NCI-H2171 treated with DMSO at 0.1 percent for 48 hours (cell line): ENCODE measurements around the gene PAFAH2.

Source experiments
- DNase-seq: peaks from one replicate; lab custom pipeline; 2025; lab: John Stamatoyannopoulos, UW

Gene PAFAH2

DNA sequence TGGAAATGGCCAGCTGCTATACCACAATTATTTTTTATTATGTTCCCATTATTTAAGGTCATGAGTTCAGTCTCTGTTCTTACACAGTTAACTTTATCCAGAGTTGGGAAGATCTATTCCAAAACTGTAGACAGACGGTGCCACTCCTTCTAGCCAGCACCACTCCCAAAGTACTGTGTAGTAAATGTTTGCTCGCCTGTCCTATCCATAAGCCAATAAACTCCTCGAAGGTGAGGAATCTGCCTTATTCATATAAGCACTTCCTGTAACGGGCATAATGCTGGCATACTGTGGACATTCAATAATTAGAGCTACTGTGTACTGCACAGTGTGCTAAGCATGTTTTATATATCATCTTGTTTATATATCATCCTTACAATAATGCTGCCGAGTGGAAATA, 65.5 kb downstream of the PAFAH2 start:
- DNase-seq, result no peak

DNA sequence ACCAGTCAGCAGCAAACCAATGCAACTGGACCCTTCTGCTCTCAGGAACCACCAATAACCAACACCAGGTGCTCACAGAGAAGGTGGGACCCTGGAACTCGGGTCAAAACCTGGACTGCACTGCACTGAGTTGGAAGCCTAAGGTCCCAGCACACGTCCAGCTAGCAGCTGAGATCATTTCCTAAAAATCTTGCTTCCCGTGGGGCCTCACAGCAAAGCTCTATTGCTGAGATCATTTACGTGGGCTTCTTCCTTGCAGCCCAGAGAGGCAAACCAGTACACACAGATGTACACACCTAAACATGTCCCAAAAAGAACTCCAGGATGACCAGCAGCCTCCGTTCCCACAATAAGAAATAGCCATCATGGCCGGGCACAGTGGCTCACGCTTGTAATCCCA, 68.8 kb downstream of the PAFAH2 start:
- no peak for DNase-seq

DNA sequence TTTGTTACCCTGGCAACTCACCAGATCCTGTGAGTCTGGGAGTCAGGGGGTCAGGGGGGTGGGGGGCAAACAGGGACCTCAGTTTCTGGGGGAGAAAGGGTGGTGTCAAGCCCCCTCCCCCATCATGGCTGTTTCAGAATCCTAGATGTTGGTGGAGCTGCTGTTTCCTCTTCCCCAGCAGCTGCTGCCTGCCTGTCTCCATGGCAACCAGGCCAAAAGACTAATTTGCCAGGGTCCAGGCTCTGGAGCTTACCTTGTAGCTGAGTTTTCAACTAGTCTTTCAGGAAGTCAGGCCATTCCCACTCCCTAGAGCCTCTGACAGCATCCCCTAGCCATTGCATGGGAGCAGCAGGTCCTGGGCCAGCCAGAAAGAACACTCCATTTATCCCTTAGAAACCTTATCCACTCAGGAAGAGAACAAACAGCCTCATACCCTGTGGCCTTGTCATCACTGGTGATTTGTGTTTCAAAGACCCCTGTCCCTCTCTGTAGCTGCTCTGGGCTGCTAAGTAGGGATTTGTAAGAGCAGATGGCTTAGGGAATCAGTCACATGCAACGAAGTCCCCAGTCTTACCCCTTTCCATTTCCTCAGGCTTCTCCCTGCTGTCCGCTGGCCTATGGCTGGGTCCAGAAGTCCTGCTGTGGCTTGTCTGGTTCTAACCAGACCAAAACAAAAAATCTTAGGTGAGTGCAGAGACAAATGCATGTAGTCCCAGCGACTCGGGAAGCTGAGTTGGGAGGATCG, 70.2 kb downstream of the PAFAH2 start:
- peak; percentile 43 for DNase-seq

DNA sequence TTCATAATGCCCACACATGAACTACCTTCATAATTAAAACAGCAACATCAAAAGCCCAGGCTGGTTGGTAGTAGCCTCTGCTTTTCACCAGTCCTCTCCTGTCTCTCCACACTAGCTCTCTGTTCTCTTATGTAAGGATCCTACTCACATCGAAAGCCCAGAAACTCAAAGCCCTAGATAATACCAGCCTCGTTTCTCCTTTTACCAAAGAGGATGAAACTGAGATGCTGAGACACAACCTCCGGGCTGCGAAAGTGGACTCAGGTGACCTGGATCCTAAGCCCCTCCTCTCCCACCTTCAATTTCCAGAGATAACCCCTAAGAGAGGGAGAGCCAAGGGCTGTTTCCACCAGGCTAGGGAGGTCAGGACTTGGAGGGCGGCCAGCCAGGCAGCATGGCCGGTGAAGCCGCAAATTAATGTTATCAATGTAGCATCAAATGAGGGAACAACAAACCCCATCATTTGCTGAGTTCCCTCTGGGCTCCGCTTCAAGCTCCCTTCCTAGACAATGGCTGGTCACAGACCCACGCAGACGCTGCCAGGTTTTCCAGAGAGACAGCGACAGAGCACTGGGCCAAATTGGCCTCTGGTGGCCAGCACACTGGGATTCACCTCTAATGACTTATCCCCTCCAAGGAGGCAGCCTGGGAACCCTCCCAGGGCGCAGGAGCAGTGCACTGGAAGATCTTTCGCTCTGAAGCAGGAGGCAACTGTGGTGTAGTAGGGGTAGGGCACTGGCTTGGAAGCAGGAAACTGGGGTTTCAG, 70.9 kb downstream of the PAFAH2 start:
- DNase-seq, result no peak

DNA sequence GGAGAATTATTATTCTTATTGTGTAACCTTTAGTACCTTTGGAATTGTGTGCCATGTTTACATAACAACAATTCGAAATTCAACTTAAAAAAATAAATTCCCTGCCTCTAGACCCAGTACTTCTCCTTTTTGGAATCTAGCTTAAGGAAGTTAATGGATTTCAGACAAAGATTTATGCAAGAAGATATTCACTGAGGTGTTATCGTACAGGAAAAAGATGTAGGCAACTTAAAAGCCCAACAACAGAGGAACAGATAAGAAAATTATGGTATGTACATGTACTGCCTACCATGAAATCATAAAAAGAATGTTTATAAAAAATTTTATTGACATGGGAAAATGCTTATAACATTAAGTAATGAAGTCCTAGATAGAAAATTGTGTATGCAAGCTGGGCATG, 73.4 kb downstream of the PAFAH2 start:
- DNase-seq, result no peak

DNA sequence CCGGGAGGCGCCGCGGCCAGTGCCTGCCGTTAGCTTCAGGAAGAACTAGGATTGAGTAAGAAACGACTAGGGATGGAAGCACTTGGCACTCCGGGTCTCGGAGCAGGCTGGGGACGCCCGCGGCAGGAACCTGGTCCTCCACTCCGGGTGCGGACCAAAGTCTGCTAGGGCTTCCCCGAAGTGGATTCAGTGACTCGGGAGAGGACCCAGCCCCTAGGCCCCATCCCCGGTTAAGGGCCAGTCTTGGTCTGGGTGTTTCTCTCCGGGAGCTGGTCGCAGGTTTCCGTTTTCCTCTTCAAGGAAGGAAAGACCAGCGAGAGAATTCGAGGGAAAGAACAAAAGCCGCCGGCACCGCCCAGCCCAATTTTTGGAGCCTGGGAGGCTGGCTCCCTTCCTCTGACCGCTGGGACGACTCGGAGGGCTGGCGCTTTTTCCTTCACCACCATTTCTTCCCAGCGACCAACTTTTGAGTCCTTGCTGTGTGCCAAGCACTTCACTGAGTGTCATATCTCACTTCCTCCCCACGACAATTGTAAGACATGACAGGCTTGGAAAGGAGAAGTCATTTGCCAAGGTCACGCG, 74.8 kb downstream of the PAFAH2 start:
- no peak for DNase-seq

DNA sequence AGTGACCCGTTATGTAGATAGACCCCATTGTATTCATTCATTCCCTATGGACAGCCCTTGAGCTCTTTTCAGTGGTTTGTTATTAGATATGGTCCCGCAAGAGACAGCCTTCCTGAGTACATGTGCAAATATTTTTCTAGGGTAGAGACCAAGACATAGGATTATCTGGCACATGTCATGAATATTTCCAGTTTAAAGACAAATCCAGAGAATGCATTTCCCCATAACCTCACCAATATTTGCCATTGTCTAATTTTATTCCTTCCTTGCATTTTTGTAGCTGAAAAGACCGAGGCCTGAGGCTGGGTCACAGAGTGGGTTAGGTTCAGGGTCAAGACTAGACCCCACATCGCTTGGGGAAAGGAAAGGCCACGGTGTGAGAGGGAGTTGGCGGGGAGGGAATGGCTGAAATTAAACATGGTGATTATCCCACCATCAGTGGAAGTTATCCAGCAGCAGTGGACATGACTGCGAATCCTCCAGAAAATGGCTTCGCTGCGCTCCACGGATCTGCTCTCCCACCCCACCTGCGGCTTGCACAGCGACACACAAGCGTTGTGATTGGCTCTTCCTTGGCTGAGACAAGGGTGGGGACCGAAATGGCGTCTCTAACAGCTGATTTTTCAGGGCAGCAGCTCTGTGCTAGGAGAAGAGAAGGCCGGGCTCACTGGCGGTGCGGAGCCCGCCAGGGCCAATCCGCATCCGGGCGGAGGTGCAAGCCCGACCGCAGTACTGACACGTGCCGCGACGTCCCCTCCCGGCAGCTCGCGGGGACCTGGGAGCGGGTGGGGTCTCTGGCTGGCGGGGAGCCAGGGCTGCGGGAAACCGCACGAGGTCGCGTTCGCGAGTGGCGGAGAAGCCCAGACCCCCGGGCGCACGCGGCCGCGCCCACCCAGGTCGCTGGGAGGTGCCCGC, 75.5 kb downstream of the PAFAH2 start:
- no peak for DNase-seq

DNA sequence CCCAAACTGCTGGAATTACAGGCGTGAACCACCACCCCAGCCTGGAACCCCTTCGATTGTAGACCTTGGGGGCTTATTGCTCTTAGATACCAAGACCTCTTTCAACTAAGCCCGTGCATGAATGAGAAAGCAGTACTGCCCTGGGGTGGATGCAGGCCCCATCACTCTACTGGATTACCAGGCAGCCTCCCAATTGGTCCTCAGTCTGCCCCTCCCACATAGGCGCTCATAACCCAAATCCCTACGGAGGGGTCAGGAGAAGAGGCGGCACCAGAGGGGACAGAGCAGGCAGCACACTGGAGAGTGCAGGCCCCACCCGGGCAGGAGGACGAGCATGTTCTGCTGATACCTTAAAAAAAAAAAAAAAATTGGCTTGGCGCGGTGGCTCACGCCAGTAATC, 79.2 kb downstream of the PAFAH2 start:
- no peak for DNase-seq

DNA sequence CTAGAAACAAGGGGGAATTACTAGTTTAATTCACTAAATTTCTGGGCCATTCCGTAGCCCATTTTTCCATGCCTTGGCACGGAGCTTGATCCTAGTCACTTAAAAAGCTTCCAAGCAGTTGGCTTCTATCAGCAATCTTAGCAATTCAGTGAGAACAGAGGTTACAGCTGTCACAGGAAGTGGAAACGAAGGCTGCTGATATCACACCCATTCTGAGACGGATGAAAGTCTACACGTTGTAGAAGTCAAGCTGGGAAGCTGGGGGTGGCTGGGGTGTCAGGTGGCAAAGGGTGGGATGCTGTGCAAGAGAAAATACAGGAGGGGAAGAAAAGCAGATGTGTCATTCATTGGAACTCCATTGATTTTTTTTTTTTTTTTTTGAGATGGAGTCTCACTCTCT, 79.9 kb downstream of the PAFAH2 start:
- DNase-seq, result peak; percentile 85

DNA sequence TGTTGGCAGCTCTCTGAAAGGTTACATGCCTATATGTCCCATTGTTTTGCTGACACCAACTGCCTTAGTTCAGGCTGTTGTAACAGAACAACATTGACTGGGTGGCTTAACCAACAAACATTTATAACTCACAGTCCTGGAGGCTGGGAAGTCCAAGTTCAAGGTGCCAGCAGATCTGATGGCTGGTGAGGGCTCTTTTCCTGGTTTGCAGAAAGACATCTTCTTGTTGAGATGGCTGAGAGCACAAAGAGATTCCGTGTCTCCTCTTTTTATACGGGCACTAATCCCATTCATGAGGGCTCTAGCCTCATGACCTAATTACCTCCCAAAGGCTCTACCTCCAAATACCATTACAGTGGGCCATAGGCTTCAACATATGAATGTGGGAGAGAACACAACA, 81.4 kb downstream of the PAFAH2 start:
- DNase-seq, result no peak

DNA sequence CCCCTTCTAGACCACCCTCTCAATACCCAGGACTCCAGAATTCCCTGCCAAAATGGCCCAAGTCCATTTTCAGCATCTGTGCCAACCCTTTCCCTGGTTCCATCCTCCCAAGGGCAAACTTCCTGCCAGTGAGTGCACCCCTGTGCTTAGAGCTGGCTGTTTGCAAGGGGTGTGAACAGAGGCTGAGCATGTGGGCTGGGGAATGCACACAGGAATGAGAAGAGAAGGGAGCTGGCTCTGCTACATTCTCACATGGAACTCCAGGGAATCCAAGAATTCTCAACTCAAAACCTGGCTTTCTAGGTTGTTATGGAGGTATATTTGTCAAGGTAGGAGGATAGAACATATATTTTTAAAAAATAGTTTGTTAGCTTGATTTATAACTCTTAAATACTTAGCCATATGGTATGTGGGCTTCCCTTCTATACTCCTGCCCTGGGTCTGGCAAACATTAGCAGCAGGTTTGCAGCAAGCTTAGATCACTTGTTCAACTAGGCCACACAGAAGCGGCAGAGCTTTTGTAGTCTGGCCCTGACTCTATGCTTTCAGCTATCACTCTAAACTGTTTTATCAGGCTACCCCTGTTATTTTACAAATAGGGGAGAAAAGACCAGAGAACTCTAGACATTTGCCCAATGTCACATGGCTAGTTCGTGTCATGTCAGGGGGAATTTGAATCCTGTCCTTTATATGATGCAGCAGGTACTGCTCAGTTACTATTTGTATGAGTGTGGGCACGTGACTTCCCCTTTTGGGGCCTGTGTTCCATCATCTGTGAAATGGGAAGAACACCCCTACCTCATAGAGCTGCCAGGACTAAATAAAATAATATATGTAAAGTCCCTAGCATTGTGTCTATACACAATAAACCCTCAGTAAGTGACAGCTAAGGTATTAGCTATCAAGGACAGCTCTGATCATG, 83.5 kb downstream of the PAFAH2 start:
- DNase-seq, result no peak

DNA sequence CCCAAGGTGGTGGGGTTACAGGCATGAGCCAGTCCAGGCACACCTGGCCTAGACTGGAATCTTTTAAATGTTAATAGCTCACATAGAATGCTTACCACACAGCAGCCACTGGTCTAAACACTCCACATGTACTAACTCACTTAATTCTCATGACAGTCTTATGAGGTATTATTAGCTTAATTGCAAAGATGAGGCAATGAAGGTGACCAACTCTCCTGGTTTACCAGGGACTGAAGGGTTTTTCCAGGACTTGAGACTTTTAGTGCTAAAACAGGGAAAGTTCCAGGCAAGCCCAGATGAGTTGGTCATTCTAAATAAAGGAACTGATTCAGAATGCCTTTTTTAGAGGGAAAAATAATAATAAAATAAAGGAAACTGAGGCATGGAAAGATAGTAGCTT, 84.7 kb downstream of the PAFAH2 start:
- DNase-seq, result no peak

DNA sequence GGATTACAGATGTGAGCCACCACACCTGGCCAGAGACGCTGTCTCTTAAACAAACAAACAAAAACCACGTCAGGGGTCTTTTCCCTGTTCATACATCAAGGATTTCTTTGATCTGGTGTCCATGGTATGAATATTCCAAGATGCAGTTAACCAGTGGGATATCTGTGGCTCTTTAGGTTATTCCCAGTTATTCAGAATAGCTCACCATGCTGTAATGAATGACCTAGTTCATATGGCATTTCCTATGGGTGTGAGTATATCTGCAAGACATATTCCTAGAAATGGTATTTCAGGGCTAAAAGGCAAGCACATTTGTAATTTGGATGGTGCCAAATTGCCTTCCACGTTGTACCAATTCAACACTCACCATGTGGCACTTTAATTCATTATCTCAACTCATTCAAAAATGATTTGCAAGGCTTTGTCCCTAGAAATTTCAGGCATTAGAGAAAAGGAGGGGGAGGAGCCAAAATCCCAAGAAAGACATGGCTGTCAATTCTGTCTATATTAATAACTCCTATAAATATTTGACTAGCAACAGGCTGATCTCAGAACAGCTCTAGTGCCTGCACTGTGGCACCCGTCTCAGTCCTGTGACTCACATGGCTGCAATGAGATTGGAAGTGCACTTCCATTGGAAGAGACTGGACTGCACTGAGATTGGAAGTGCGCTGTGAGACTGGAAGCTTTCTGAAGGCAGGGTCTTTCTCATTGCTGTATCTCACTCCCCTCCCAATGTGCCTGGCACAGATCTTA, 85.6 kb downstream of the PAFAH2 start:
- no peak for DNase-seq

DNA sequence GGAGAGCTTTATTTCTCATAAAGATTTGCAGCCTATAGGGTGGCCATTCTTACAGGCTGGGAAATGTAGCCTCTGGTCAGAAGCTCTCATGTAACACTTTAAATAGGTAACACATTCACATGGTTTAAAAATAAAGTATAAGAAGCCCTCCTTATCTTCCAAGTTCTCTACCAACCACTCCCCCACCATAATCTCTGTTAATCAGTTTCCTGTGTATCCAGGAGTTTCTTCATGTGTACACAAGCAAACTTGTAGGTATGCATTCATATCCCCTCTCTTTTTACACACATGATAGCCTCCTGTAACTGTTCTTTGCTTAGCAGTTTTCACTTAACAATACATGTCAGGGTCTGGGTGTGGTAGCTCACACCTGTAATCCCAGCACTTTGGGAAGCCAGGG, 86.7 kb downstream of the PAFAH2 start:
- DNase-seq, result no peak
